B cell (primary cell): ENCODE results near the gene PRELID1. TPM values are rescaled to one million over a fixed set of nuclear protein-coding genes. Genes with fewer than 3 reads are reported as not detected.

Experiments
- ATAC-seq: fragments of 200-7000 bp; cut with Tn5 transposase; one replicate; pipeline ENCODE4 v1.10.0; 2021; ENCODE audit warnings: low read depth, mild to moderate bottlenecking, moderate number of reproducible peaks, moderate library complexity
- CTCF ChIA-PET: fragments of 350-600 bp; sonication (Branson Sonifier 250); formaldehyde crosslinking; loops from one replicate; lab custom pipeline; 2021; ENCODE audit warnings: antibody characterized with exemption, inconsistent platforms; lab: Charles Lee
- POLR2A ChIA-PET: fragments of 350-600 bp; sonication (Branson Sonifier 250); formaldehyde crosslinking; loops from one replicate; lab custom pipeline; 2021; ENCODE audit warnings: antibody characterized with exemption; lab: Charles Lee
- DNase-seq: peaks from one replicate; pipeline ENCODE4 v3.0.0; 2013
- H2AFZ ChIP-seq: 2 replicates; pipeline ENCODE4 v1.6.1; 2012; ENCODE audit warnings: mild to moderate bottlenecking, low read depth, low read length; ENCODE audit not compliant: insufficient read depth, poor library complexity, severe bottlenecking
- H3K27ac ChIP-seq, 2 donors: 1 replicate in 1 of 2; 2 replicates in 1 of 2; pipeline ENCODE4 v1.5.1; 2012 to 2013; ENCODE audit warnings: low read length in 2 of 2, mild to moderate bottlenecking in 2 of 2, moderate library complexity in 1 of 2
- H3K27me3 ChIP-seq, 4 experiments: fragments of 200-600 bp in 1 of 4; sonication (generic) in 1 of 4; replicated peaks in 1 of 4; 1 replicate in 2 of 4; 2 replicates in 2 of 4; pipeline versions ENCODE4 v1.6.1 to v1.7.0; 2013 to 2016; ENCODE audit warnings: low read length in 3 of 4, mild to moderate bottlenecking in 2 of 4, mixed read lengths in 1 of 4, moderate library complexity in 1 of 4; ENCODE audit not compliant: insufficient read depth in 4 of 4, control insufficient read depth in 3 of 4; ENCODE audit errors: control extremely low read depth in 1 of 4
- H3K36me3 ChIP-seq, 2 experiments: replicated peaks in 1 of 2; 1 replicate in 1 of 2; 2 replicates in 1 of 2; pipeline versions ENCODE4 v1.6.1 to v1.7.1; 2013; ENCODE audit warnings: low read length in 1 of 2; ENCODE audit not compliant: insufficient read depth in 2 of 2, control insufficient read depth in 1 of 2; ENCODE audit errors: control extremely low read depth in 1 of 2, extremely low read depth in 1 of 2
- H3K4me1 ChIP-seq, 2 donors: fragments of 200-600 bp in 1 of 2; sonication (generic) in 1 of 2; 1 replicate in 1 of 2; 2 replicates in 1 of 2; pipeline versions ENCODE4 v1.5.1 to v1.6.1; 2013 to 2017; ENCODE audit warnings: low read length in 2 of 2; ENCODE audit not compliant: control insufficient read depth in 2 of 2, insufficient read depth in 2 of 2
- H3K4me2 ChIP-seq: replicated peaks from 2 replicates; pipeline ENCODE3; 2012; ENCODE audit warnings: mild to moderate bottlenecking, low read depth, low read length; ENCODE audit not compliant: poor library complexity, severe bottlenecking
- H3K4me3 ChIP-seq, 5 experiments: fragments of 200-600 bp in 1 of 5; sonication (generic) in 1 of 5; 1 replicate in 3 of 5; 2 replicates in 2 of 5; pipeline versions ENCODE4 v1.5.1 to v1.7.0; 2011 to 2016; ENCODE audit warnings: low read length in 4 of 5, mild to moderate bottlenecking in 4 of 5, low read depth in 2 of 5, control low read depth in 1 of 5, moderate library complexity in 1 of 5; ENCODE audit not compliant: insufficient read depth in 1 of 5; ENCODE audit errors: control extremely low read depth in 1 of 5, extremely low read depth in 1 of 5
- H3K79me2 ChIP-seq: fragments of 200-600 bp; sonication (generic); one replicate; pipeline ENCODE4 v1.6.0; 2016; ENCODE audit warnings: low read length; ENCODE audit not compliant: control insufficient read depth, insufficient read depth
- H3K9ac ChIP-seq: fragments of 200-600 bp; sonication (generic); 2 replicates; pipeline ENCODE4 v1.6.1; 2017; ENCODE audit warnings: mild to moderate bottlenecking, low read length, moderate library complexity
- H3K9me3 ChIP-seq, 3 donors: one replicate each; pipeline versions ENCODE4 v1.6.1 to v1.7.1; 2013; ENCODE audit warnings: low read length in 2 of 3; ENCODE audit not compliant: control insufficient read depth in 2 of 3, insufficient read depth in 1 of 3; ENCODE audit errors: control extremely low read depth in 1 of 3
- H4K20me1 ChIP-seq: 2 replicates; pipeline ENCODE4 v1.6.0; 2012; ENCODE audit warnings: mild to moderate bottlenecking, low read length; ENCODE audit not compliant: insufficient read depth, control insufficient read depth, poor library complexity, severe bottlenecking
- H3K27ac Mint-ChIP-seq: one replicate; pipeline ENCODE4 v1.8.0; 2021; ENCODE audit warnings: mixed read lengths
- H3K27me3 Mint-ChIP-seq: one replicate; pipeline ENCODE4 v1.8.0; 2021; ENCODE audit warnings: mixed read lengths
- H3K4me1 Mint-ChIP-seq: one replicate; pipeline ENCODE4 v1.8.0; 2021; ENCODE audit warnings: mixed read lengths
- H3K4me3 Mint-ChIP-seq: one replicate; pipeline ENCODE4 v1.8.0; 2021; ENCODE audit warnings: mixed read lengths
- H3K9me3 Mint-ChIP-seq: one replicate; pipeline ENCODE4 v1.8.0; 2022; ENCODE audit warnings: mixed read lengths; ENCODE audit not compliant: insufficient read depth
- CTCF ChIP-seq: fragments of 200-600 bp; IDR thresholded peaks from one replicate; pipeline ENCODE4 v1.8.0; 2022; ENCODE audit warnings: antibody characterized with exemption, mild to moderate bottlenecking
- EZH2 ChIP-seq: IDR thresholded peaks from 2 replicates; pipeline ENCODE4 v1.6.1; 2012; ENCODE audit warnings: borderline replicate concordance, low read depth, mild to moderate bottlenecking, moderate library complexity, low read length; ENCODE audit not compliant: insufficient read depth, poor library complexity, severe bottlenecking
- WGBS: methylation state at CpG from one replicate; pipeline ENCODE4 v1.1.5; 2013; ENCODE audit warnings: missing lambda C conversion rate; ENCODE audit not compliant: insufficient coverage; 5-methylcytosine and 5-hydroxymethylcytosine counted together
- intact Hi-C: fragments of 100-400 bp; cut with micrococcal nuclease; formaldehyde crosslinking; loops from one replicate; pipeline ENCODE4 v1.10.0; 2022
- polyA plus RNA-seq: library from polyadenylated mRNA; depleted of rRNA; stranded (reverse); fragments of >200 nt; gene quantifications from 2 replicates; pipeline ENCODE4 v1.2.3, GENCODE V29; 2012
- total RNA-seq, 2 donors: library from RNA; stranded (reverse); fragments of 120-200 nt in 1 of 2; gene quantifications; 1 replicate in 1 of 2; 2 replicates in 1 of 2; pipeline versions ENCODE4 v1.2.3 to v1.2.4, GENCODE V29; 2013 to 2022

PRELID1 gene
- total and polyA plus RNA-seq, 2 donors (not counting 1 experiment from before 2014, with no cell fraction given): 71.7 to 86.8 TPM

DNA sequence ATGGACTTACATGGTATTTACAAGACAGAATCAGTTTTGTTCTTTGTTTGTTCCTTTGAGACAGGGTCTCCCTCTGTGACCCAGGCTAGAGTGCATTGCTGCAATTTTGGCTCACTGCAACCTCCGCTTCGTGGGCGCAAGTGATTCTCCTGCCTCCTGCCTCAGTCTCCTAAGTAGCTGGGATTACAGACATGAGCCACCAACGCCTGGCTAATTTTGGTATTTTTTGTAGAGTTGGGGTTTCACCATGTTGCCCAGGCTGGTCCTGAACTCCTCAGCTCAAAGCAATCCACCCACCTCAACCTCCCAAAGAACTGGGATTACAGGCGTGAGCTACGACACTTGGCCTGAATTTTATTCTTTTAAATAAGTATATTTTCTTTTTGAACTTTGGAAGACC is 27.7 kb upstream of the PRELID1 start:
- Histone ChIP-seq H3K9me3 (peaks cover 0 to 10% (median 0%) of the 10 kb centered on the region in 3 donors), H3K4me3 (no peak overlapping the region), H3K4me1 (no peaks in the 10 kb centered on the region), H3K36me3 (peaks cover 5 to 68% of the 10 kb centered on the region in 2 experiments), H3K27ac (no peak overlapping the region), H3K9ac (no peak overlapping the region), H3K4me2 (no peak overlapping the region), H4K20me1 (no peaks in the 10 kb centered on the region), H2AFZ (no peak overlapping the region), H3K27me3 (no peaks in the 10 kb centered on the region), H3K79me2 (peaks cover 2% of the 10 kb centered on the region)
- TF ChIP-seq EZH2: no peak
- no peak for TF ChIP-seq CTCF
- WGBS: 100% methylated on average over 3 of the region's 6 CpGs
- CTCF ChIA-PET: interaction anchor here (0.6 kb wide), 1 partner anchor 155 kb away, joined by 3 read pairs; no protein-coding TSS in a partner anchor
- ATAC-seq (no peak), DNase-seq (no peak)
- H3K9me3 Mint-ChIP-seq: no peaks in the 10 kb centered on the region
- no peak overlapping the region for H3K27ac Mint-ChIP-seq
- POLR2A ChIA-PET: no interaction called here
- H3K27me3 Mint-ChIP-seq: no peaks in the 10 kb centered on the region
- H3K4me3 Mint-ChIP-seq: no peak overlapping the region
- no peaks in the 10 kb centered on the region for H3K4me1 Mint-ChIP-seq
- intact Hi-C loops: no loop called here

- H3K27ac Mint-ChIP-seq: no peak overlapping the region
- no CpG with 5 or more reads among the region's 1 CpG for WGBS
Observed at GRCh38 chr5:177276886-177277285, 26.7 kb upstream of the PRELID1 start.

More at GRCh38 chr5:177276886-177277285, 26.7 kb upstream of the PRELID1 start:
- H3K4me3 Mint-ChIP-seq: no peak overlapping the region
- no peak for DNase-seq
- peaks cover 9 to 70% of the 10 kb centered on the region in 2 experiments for H3K36me3 ChIP-seq
- ChIA-PET POLR2A (no interaction called here), CTCF (interaction anchor here (0.8 kb wide), 1 partner anchor 255 kb away, joined by 3 read pairs; the partner anchor contains the start of gene ZNF346)
- no peaks in the 10 kb centered on the region for H3K4me1 Mint-ChIP-seq
- peaks cover 0 to 10% (median 0%) of the 10 kb centered on the region in 3 donors for H3K9me3 ChIP-seq
- H3K9me3 Mint-ChIP-seq: no peaks in the 10 kb centered on the region
- intact Hi-C loops: no loop called here
- no peaks in the 10 kb centered on the region for H3K27me3 ChIP-seq
- H3K4me1 ChIP-seq: no peaks in the 10 kb centered on the region
- H4K20me1 ChIP-seq: no peaks in the 10 kb centered on the region
- H3K9ac ChIP-seq: no peak overlapping the region
- no peaks in the 10 kb centered on the region for H3K79me2 ChIP-seq
- H3K27me3 Mint-ChIP-seq: no peaks in the 10 kb centered on the region
- TF ChIP-seq EZH2 (no peak), CTCF (no peak)
- no peak for ATAC-seq
- H3K4me2 ChIP-seq: no peak overlapping the region
- no peak overlapping the region for H2AFZ ChIP-seq
- no peak overlapping the region for H3K27ac ChIP-seq
- no peak overlapping the region for H3K4me3 ChIP-seq
